Measurements from ENCODE around the gene CAMSAP2. TPM values are rescaled to one million over a fixed set of nuclear protein-coding genes. Genes with fewer than 3 reads are reported as not detected.

CAMSAP2 gene
- total RNA-seq, 2 experiments from 2014 or later, result 2.0 to 2.4 TPM

GRCh38 chr1:200869753-200870391 lies 131.2 kb downstream of the CAMSAP2 start:
- Mint-ChIP-seq H3K4me1 (peaks cover 25% of the 10 kb centered on the region), H3K27me3 (peaks cover 51% of the 10 kb centered on the region), H3K4me3 (no peak overlapping the region), H3K36me3 (peaks cover 3% of the 10 kb centered on the region), H3K27ac (no peak overlapping the region), H3K9me3 (no peaks in the 10 kb centered on the region)
- no peak for DNase-seq

GRCh38 chr1:200872446-200873115 lies 133.9 kb downstream of the CAMSAP2 start, which contains the start of gene GPR25:
TSS of gene GPR25 (plus strand) at chr1:200872981. CDS start at chr1:200873038, 57 bp downstream.
- H3K4me3 Mint-ChIP-seq, result peak within 1 kb of the TSS; percentile 63
- no peak for DNase-seq
- H3K27me3 Mint-ChIP-seq, result peaks cover 60% of the 10 kb centered on the region
- H3K9me3 Mint-ChIP-seq, result no peaks in the 10 kb centered on the region
- H3K36me3 Mint-ChIP-seq, result no peaks in the 10 kb centered on the region
- no peak within 1 kb of the TSS for H3K27ac Mint-ChIP-seq
- H3K4me1 Mint-ChIP-seq, result peaks cover 8% of the 10 kb centered on the region

GRCh38 chr1:200873116-200873670 lies 134.5 kb downstream of the CAMSAP2 start:
- peaks cover 58% of the 10 kb centered on the region for H3K27me3 Mint-ChIP-seq
- H3K9me3 Mint-ChIP-seq, result no peaks in the 10 kb centered on the region
- no peak overlapping the region for H3K4me3 Mint-ChIP-seq
- peaks cover 13% of the 10 kb centered on the region for H3K4me1 Mint-ChIP-seq
- DNase-seq, result no peak
- H3K36me3 Mint-ChIP-seq, result no peaks in the 10 kb centered on the region
- H3K27ac Mint-ChIP-seq, result no peak overlapping the region

- no peak overlapping the region for H3K27ac Mint-ChIP-seq
- H3K36me3 Mint-ChIP-seq, result no peaks in the 10 kb centered on the region
- H3K9me3 Mint-ChIP-seq, result no peaks in the 10 kb centered on the region
- DNase-seq, result no peak
- peaks cover 17% of the 10 kb centered on the region for H3K4me1 Mint-ChIP-seq
- peak overlapping the region; percentile 63 for H3K4me3 Mint-ChIP-seq
- peaks cover 58% of the 10 kb centered on the region for H3K27me3 Mint-ChIP-seq
Measured at GRCh38 chr1:200873671-200874397, 135.1 kb downstream of the CAMSAP2 start.

- Mint-ChIP-seq H3K4me1 (peaks cover 17% of the 10 kb centered on the region), H3K36me3 (no peaks in the 10 kb centered on the region), H3K9me3 (no peaks in the 10 kb centered on the region), H3K27me3 (peaks cover 58% of the 10 kb centered on the region), H3K4me3 (no peak overlapping the region), H3K27ac (no peak overlapping the region)
- no peak for DNase-seq
Measured at GRCh38 chr1:200874694-200875093, 136.0 kb downstream of the CAMSAP2 start.

GRCh38 chr1:200875416-200875815 lies 136.7 kb downstream of the CAMSAP2 start:
- Mint-ChIP-seq H3K9me3 (no peaks in the 10 kb centered on the region), H3K4me3 (no peak overlapping the region), H3K4me1 (peaks cover 20% of the 10 kb centered on the region), H3K36me3 (no peaks in the 10 kb centered on the region), H3K27me3 (peaks cover 53% of the 10 kb centered on the region), H3K27ac (no peak overlapping the region)
- no peak for DNase-seq

- Mint-ChIP-seq H3K36me3 (no peaks in the 10 kb centered on the region), H3K4me3 (no peak overlapping the region), H3K4me1 (peaks cover 20% of the 10 kb centered on the region), H3K27me3 (peaks cover 39% of the 10 kb centered on the region), H3K9me3 (no peaks in the 10 kb centered on the region), H3K27ac (no peak overlapping the region)
- no peak for DNase-seq
Measured at GRCh38 chr1:200877010-200877409, 138.3 kb downstream of the CAMSAP2 start.

GRCh38 chr1:200877839-200878551 lies 139.3 kb downstream of the CAMSAP2 start:
- H3K27me3 Mint-ChIP-seq, result peaks cover 34% of the 10 kb centered on the region
- no peaks in the 10 kb centered on the region for H3K36me3 Mint-ChIP-seq
- peak; percentile 54 for DNase-seq
- H3K9me3 Mint-ChIP-seq, result no peaks in the 10 kb centered on the region
- no peak overlapping the region for H3K4me3 Mint-ChIP-seq
- H3K4me1 Mint-ChIP-seq, result peaks cover 20% of the 10 kb centered on the region
- H3K27ac Mint-ChIP-seq, result no peak overlapping the region

GRCh38 chr1:200880212-200880611 lies 141.5 kb downstream of the CAMSAP2 start:
- Mint-ChIP-seq H3K4me1 (peaks cover 20% of the 10 kb centered on the region), H3K27me3 (peaks cover 15% of the 10 kb centered on the region), H3K4me3 (no peak overlapping the region), H3K27ac (no peak overlapping the region), H3K9me3 (no peaks in the 10 kb centered on the region), H3K36me3 (no peaks in the 10 kb centered on the region)
- no peak for DNase-seq

GRCh38 chr1:200883118-200883517 lies 144.4 kb downstream of the CAMSAP2 start:
- Mint-ChIP-seq H3K9me3 (no peaks in the 10 kb centered on the region), H3K36me3 (no peaks in the 10 kb centered on the region), H3K27ac (no peak overlapping the region), H3K4me3 (no peak overlapping the region), H3K27me3 (peaks cover 4% of the 10 kb centered on the region), H3K4me1 (peaks cover 26% of the 10 kb centered on the region)
- no peak for DNase-seq

- Mint-ChIP-seq H3K4me3 (no peak overlapping the region), H3K36me3 (no peaks in the 10 kb centered on the region), H3K9me3 (no peaks in the 10 kb centered on the region), H3K4me1 (peaks cover 45% of the 10 kb centered on the region), H3K27me3 (peaks cover 10% of the 10 kb centered on the region), H3K27ac (no peak overlapping the region)
- no peak for DNase-seq
Measured at GRCh38 chr1:200885623-200886402, 147.1 kb downstream of the CAMSAP2 start.

GRCh38 chr1:200886594-200886993 lies 147.9 kb downstream of the CAMSAP2 start:
- Mint-ChIP-seq H3K27me3 (peaks cover 14% of the 10 kb centered on the region), H3K27ac (no peak overlapping the region), H3K4me3 (no peak overlapping the region), H3K4me1 (peaks cover 48% of the 10 kb centered on the region), H3K9me3 (no peaks in the 10 kb centered on the region), H3K36me3 (no peaks in the 10 kb centered on the region)
- DNase-seq, result no peak

GRCh38 chr1:200887036-200887435 lies 148.3 kb downstream of the CAMSAP2 start:
- Mint-ChIP-seq H3K36me3 (no peaks in the 10 kb centered on the region), H3K27me3 (peaks cover 16% of the 10 kb centered on the region), H3K27ac (no peak overlapping the region), H3K4me1 (peaks cover 51% of the 10 kb centered on the region), H3K9me3 (no peaks in the 10 kb centered on the region), H3K4me3 (no peak overlapping the region)
- DNase-seq, result no peak

- no peaks in the 10 kb centered on the region for H3K9me3 Mint-ChIP-seq
- no peaks in the 10 kb centered on the region for H3K36me3 Mint-ChIP-seq
- H3K27me3 Mint-ChIP-seq, result peaks cover 22% of the 10 kb centered on the region
- H3K4me1 Mint-ChIP-seq, result peaks cover 57% of the 10 kb centered on the region
- H3K4me3 Mint-ChIP-seq, result no peak overlapping the region
- H3K27ac Mint-ChIP-seq, result peak overlapping the region; percentile 46
- no peak for DNase-seq
Measured at GRCh38 chr1:200887772-200888348, 149.2 kb downstream of the CAMSAP2 start.
